HFF-Myc (cell line): ENCODE data around the gene RFTN1.

ENCODE experiments used
- DNase-seq: peaks from one replicate; pipeline ENCODE4 v3.0.0-alpha.2; 2011; ENCODE audit warnings: low read depth; ENCODE audit errors: extremely low read depth
- H3K4me3 ChIP-seq: replicated peaks from 2 replicates; pipeline ENCODE4 v1.5.1; 2011; ENCODE audit warnings: low read depth, mild to moderate bottlenecking, control low read depth, low read length
- TF ChIP-seq, protein P1 (sequence below): IDR thresholded peaks from 2 replicates; pipeline ENCODE4 v1.5.1; 2012; ENCODE audit warnings: mild to moderate bottlenecking, low read depth, low read length, control low read depth; ENCODE audit errors: missing control alignments

RFTN1 gene

DNA sequence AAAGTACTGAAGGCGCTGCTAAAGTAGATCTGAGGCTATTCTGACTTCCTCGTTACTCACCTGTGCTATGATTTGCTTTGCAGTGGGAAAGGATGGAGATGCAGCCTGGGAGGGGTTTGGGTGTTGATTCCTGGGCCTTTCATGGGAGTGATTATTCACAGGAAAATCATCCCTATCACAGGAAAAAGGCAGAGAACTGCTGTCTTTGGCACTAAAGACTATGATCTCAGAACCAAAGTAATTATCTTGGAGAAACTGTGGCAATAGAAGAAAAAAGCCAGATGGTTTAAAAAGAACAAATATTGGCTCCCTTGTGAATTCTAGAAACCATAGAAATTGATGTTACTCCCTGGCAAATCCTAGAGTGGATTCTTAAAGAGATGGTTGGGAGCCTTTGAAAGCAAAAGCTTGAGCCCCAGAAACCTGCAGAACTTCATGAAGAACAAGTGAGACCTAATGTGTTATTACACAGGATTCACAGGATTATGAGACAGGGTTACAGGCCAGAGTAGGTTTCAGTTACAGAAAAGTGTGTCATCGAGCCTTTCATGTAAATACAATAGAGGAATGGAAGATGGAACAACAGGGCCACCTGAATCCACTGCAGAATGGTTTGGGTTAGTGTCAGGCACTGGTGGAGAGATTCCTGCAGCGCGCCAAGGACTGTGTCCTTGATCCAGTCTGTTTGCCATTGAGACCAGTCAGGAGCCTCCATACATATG is 162.7 kb downstream of the RFTN1 start:
- no peak for DNase-seq
- TF ChIP-seq, protein P1, sequence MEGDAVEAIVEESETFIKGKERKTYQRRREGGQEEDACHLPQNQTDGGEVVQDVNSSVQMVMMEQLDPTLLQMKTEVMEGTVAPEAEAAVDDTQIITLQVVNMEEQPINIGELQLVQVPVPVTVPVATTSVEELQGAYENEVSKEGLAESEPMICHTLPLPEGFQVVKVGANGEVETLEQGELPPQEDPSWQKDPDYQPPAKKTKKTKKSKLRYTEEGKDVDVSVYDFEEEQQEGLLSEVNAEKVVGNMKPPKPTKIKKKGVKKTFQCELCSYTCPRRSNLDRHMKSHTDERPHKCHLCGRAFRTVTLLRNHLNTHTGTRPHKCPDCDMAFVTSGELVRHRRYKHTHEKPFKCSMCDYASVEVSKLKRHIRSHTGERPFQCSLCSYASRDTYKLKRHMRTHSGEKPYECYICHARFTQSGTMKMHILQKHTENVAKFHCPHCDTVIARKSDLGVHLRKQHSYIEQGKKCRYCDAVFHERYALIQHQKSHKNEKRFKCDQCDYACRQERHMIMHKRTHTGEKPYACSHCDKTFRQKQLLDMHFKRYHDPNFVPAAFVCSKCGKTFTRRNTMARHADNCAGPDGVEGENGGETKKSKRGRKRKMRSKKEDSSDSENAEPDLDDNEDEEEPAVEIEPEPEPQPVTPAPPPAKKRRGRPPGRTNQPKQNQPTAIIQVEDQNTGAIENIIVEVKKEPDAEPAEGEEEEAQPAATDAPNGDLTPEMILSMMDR = no peak
- H3K4me3 ChIP-seq = no peak overlapping the region

DNA sequence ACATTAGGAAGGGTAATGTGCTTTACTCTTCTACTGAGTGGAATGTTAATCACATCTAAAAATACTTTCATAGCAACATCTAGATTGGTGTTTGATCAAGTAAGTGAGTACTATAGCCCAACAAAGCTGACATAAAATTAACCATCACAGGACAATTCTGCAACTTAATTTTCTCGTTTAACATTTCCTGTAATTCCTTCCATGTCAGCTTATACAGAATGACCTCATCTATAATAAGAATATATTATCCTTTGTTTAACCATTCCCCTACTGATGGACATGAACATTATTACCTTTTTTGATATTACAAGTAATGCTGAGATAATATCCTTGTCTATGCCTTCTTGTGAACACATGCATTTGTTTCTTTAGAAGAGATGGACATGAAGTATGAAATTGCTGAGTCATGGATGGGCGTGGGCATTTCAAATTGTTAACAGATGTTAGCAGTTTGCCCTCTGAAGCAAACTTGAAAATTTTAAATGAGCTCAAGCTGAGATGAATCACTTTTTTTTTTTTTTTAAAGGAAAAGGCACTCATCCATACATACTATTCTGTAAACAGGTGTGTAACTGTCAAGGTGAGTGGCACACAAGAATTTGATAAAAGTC is 163.4 kb downstream of the RFTN1 start:
- DNase-seq = peak; percentile 75
- TF ChIP-seq, protein P1 = no peak
- H3K4me3 ChIP-seq = no peak overlapping the region

- no peak overlapping the region for H3K4me3 ChIP-seq
- TF ChIP-seq, protein P1 = no peak
- DNase-seq = no peak
These were observed 166.0 kb downstream of the RFTN1 start for GRCh38 chr3:16347548-16347947.

DNA sequence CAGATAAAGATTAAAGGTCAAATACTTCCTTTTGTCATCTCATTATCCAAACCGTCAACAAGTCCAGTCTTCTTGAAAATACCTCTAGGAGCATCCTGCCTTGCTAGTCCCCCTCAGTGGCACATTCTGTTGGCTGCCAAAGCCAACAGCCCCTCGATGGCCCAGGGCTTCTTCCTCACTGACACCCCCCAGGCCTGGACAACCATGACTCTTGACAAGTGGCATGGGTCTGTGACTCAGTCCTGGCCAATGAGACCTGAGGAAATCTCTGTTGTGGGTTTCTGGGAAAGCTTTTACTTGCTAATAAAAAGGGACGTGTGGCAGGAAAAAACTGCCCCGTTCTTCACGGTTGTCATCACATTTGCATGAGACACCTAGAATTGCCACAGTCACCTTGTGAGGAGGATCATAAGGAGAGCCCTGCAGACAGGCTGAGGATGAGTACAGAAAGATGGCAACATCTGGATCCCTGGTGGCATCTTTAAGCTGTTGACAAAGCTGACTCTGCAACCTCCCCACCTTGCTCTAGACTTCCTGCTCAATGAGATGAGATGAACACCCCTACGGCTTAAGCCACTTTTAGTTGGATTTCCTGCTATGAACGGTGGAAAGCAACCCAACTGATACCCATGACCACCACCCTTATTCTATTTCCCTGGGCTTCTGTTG is 167.0 kb downstream of the RFTN1 start:
- TF ChIP-seq, protein P1 = no peak
- no peak for DNase-seq
- H3K4me3 ChIP-seq = no peak overlapping the region

GRCh38 chr3:16343101-16343500 is 170.4 kb downstream of the RFTN1 start:
- no peak overlapping the region for H3K4me3 ChIP-seq
- TF ChIP-seq, protein P1 = no peak
- DNase-seq = no peak

DNA sequence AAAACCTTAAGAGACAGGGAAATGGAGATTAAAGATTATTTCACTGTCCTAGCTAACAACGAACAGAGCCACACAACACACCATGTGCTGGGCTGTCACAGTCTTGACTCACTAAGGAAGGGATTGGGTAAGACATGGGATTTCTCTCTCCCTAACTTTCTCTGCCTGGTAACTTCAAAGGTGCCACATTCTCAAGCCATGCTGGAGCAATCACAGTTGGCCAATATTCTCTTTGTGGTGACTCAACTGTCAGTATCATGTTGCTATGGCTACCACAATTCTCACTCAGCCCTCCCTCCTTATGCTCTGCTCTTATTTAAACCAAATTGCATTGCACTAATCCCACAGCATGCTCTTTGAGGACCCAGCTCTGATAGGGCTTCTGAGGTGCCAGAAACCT is 174.5 kb downstream of the RFTN1 start:
- DNase-seq = peak; percentile 96
- TF ChIP-seq, protein P1 = no peak

More for the DNA sequence above, 174.5 kb downstream of the RFTN1 start:
- no peak overlapping the region for H3K4me3 ChIP-seq
